Measurements from ENCODE around the gene TMX4.
A peak's percentile ranks its signal among the peaks of the same experiment; 100 is the strongest.
"Not testable (repeated sequence)": the region's sequence is repeated elsewhere in the genome, so short reads cannot be mapped to it uniquely, and the experiment has no call there.

Gene TMX4

DNA sequence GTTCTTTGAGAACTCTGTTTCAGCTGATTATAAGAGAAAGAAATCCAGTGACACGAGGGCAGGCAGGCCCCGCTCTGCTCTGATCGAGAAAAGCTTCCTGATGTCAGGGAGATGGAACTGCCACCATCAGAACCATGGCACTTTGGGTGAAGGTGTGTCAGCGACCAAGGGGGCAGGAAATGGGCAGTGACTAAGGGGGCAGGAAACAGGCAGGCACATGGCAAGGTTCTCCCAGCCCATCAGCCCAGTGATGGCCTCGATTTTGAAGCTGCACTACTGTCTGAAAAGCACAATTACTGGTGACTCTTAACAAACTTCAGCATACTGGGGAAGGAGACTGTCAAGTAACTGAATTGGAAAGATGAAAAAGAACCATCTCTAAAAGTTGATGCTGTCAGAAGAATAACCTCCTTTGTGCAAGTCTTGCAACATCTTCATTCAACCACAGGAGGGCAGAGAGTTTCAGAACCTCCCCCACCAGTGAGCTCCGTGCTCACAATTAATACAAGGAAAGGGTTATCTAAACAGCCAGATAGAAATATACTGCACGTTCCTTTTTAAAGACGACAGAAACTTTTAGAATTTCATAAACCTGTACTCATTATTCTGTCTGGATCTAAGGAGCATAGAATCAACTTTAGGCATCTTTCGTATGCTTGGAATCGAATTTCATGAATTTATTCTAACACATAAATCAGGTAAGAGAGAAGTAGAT lies 39.1 kb downstream of the TMX4 start:
- TF ChIP-seq SPI1 (IDR thresholded peaks at IDR 0.05; ENCODE audit: low read depth, low read length) (no peak), POLR2A (IDR thresholded peaks at IDR 0.05; ENCODE audit: low read depth, low read length) (no peak), POU2F2 (IDR thresholded peaks at IDR 0.05; ENCODE audit: low read depth, low read length) (no peak), PAX5 (IDR thresholded peaks at IDR 0.05; ENCODE audit: insufficient read depth, low read length, severe bottlenecking) (no peak), POLR2AphosphoS5 (IDR thresholded peaks at IDR 0.05; ENCODE audit: low read depth, low read length) (no peak), TAF1 (IDR thresholded peaks at IDR 0.05; ENCODE audit: low read depth, low read length) (no peak)
- DNase-seq (ENCODE audit: insufficient read length, low spot score) (peak; percentile 12), FAIRE-seq (peak; percentile 54)

DNA sequence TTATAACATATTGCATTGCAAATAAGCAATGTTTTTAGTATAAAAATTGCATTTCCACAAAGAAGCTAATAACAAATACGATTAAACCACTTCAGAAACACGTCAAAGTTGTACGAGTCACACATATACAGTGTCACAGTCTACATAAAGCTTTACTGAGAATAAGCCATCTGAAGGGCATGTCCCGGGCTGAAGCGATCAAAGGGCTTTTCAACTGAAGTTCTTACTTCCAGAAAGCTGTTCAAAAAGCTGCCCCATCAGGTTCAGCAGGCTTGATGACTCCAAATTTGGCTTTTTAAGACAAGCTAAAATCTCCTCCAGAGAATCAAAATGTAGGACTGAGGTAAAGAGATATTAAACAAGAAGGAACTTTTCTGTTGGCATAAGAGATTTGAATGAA lies 41.9 kb downstream of the TMX4 start:
- TF ChIP-seq TAF1 (IDR thresholded peaks at IDR 0.05; ENCODE audit: low read depth, low read length) (no peak), SPI1 (IDR thresholded peaks at IDR 0.05; ENCODE audit: low read depth, low read length) (no peak), POLR2A (IDR thresholded peaks at IDR 0.05; ENCODE audit: low read depth, low read length) (no peak), POU2F2 (IDR thresholded peaks at IDR 0.05; ENCODE audit: low read depth, low read length) (no peak), PAX5 (IDR thresholded peaks at IDR 0.05; ENCODE audit: insufficient read depth, low read length, severe bottlenecking) (no peak), POLR2AphosphoS5 (IDR thresholded peaks at IDR 0.05; ENCODE audit: low read depth, low read length) (no peak)
- DNase-seq (ENCODE audit: insufficient read length, low spot score) (no peak), FAIRE-seq (no peak)

DNA sequence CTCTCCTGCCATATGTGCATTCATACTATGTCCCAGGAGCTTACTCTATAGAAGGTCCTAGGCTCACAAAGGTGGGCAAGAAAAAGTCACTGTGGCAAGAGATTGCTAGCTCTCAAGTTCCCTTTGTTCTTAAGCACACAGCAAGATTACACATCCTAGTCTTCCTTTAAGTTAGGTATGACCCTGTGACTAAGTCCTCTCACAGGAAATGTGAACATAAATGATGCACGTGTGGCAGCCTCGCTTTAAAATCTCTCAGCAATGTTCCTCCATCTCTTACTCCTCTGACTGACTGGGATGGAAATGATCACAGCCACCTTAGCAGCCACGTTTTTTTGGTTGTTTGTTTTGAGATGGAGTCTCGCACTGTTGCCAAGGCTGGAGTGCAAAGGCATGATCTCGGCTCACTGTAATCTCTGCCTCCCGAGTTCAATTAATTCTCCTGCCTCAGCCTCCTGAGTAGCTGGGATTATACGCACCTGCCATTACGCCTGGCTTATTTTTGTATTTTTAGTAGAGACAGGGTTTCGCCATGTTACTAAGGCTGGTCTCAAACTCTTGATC lies 43.6 kb downstream of the TMX4 start:
- FAIRE-seq (no peak), DNase-seq (ENCODE audit: insufficient read length, low spot score) (no peak)
- TF ChIP-seq PAX5 (IDR thresholded peaks at IDR 0.05; ENCODE audit: insufficient read depth, low read length, severe bottlenecking), result no peak
- TF ChIP-seq POU2F2 (IDR thresholded peaks at IDR 0.05; ENCODE audit: low read depth, low read length), result no peak
- TF ChIP-seq POLR2AphosphoS5 (IDR thresholded peaks at IDR 0.05; ENCODE audit: low read depth, low read length), result no peak
- no peak for TF ChIP-seq POLR2A (IDR thresholded peaks at IDR 0.05; ENCODE audit: low read depth, low read length)
- no peak for TF ChIP-seq TAF1 (IDR thresholded peaks at IDR 0.05; ENCODE audit: low read depth, low read length)

DNA sequence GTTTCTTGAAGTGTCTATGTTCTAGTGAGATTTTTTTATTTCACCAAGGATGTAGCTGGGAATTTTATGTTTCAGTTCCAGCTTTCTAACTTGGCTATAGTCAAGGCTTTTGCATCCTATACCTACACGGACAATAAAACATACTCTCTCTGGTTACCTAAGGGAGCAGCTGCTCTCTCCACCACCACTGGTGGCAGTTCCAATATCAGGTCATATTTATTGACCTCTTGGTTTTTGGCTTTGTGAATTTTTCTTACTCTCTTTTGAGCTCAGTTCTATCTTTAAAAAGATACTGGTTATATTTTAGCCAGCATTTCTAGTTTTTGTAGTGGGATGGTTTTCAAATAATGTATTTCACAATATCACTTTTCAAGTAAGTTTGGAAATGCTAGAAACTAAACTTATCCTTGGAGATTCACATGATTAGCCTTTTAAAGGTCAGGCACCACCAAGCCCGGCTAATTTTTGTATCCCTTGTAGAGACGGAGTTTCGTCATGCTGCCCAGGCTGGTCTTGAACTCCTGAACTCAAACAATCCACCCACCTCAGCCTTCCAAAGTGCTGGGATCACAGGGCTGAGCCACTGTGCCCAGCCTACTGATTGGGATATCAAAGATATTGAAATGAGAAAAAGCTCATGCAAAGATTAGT lies 44.7 kb downstream of the TMX4 start:
- TF ChIP-seq POLR2AphosphoS5 (IDR thresholded peaks at IDR 0.05; ENCODE audit: low read depth, low read length) (no peak), TAF1 (IDR thresholded peaks at IDR 0.05; ENCODE audit: low read depth, low read length) (no peak), SPI1 (IDR thresholded peaks at IDR 0.05; ENCODE audit: low read depth, low read length) (no peak), POU2F2 (IDR thresholded peaks at IDR 0.05; ENCODE audit: low read depth, low read length) (no peak), PAX5 (IDR thresholded peaks at IDR 0.05; ENCODE audit: insufficient read depth, low read length, severe bottlenecking) (no peak)
- no peak for DNase-seq (ENCODE audit: insufficient read length, low spot score)
- FAIRE-seq, result no peak

DNA sequence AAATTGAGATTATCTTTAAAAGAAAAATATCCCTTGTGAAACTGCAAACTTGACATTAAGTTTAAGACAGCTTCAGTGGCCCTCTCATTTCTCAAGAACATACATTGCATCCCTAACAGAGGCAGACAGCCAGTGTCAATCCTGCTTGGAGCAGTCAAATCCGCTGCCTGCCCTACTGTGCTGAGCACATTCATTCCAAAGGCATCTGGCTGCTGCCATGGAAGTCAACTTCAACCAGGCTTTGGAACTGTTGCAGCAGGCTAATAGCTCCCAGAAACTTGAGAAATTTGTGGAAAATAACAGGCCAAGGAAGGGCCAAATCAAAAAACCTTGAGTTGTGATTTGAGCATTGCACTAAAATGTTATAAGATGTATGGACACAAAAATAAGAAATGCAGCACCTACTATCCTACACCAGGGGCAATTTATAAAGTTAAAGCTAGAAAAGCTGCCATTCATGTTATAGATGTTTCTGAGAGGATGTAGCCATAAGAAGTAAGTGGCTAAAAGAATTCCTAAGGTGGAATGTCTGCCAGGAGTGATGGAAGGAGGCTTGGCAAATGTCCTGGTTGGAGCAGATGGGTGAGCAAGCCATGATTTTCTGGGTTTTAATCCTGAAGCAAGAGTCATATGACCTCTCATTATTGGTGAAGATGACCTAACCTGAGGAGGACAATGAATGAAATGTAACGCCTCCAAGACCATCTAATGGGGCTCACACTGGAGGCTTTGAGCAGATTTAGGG lies 47.9 kb downstream of the TMX4 start:
- DNase-seq (ENCODE audit: insufficient read length, low spot score), result no peak
- no peak for FAIRE-seq
- TF ChIP-seq POLR2AphosphoS5 (IDR thresholded peaks at IDR 0.05; ENCODE audit: low read depth, low read length), result no peak
- TF ChIP-seq SPI1 (IDR thresholded peaks at IDR 0.05; ENCODE audit: low read depth, low read length), result no peak
- TF ChIP-seq POU2F2 (IDR thresholded peaks at IDR 0.05; ENCODE audit: low read depth, low read length), result no peak
- no peak for TF ChIP-seq TAF1 (IDR thresholded peaks at IDR 0.05; ENCODE audit: low read depth, low read length)
- no peak for TF ChIP-seq POLR2A (IDR thresholded peaks at IDR 0.05; ENCODE audit: low read depth, low read length)
- TF ChIP-seq PAX5 (IDR thresholded peaks at IDR 0.05; ENCODE audit: insufficient read depth, low read length, severe bottlenecking), result no peak

DNA sequence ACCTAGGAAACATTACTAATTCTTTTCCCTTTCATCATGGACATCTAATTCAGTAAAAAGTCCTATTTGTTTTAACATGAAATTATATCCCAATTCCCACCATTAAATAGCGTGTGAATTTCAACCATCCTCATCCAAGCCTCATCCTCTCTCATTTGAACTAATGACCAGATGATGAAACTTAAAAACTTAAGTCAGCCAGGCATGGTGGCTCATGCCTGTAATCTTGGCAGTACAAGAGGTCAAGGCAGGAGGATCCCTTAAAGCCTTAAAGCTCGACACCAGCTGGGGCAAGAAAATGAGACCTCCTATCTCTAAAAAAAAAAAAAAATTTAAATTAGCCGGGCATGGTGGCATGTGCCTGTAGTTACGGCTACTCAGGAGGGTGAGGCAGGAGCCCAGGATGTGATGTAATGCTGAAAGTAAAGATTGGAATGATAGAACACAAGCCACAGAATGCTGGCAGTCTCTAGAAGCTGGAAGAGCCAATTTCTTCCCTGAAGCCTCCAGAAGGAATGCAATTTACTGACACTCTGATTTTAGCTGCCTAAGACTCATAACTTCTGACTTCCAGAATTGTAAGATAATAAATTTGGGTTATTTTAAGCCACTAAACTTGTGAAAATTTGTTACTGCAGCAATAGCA lies 52.2 kb downstream of the TMX4 start:
- no peak for DNase-seq (ENCODE audit: insufficient read length, low spot score)
- TF ChIP-seq TAF1 (IDR thresholded peaks at IDR 0.05; ENCODE audit: low read depth, low read length) (no peak), POU2F2 (IDR thresholded peaks at IDR 0.05; ENCODE audit: low read depth, low read length) (no peak), POLR2A (IDR thresholded peaks at IDR 0.05; ENCODE audit: low read depth, low read length) (no peak), POLR2AphosphoS5 (IDR thresholded peaks at IDR 0.05; ENCODE audit: low read depth, low read length) (no peak), PAX5 (IDR thresholded peaks at IDR 0.05; ENCODE audit: insufficient read depth, low read length, severe bottlenecking) (no peak), SPI1 (IDR thresholded peaks at IDR 0.05; ENCODE audit: low read depth, low read length) (no peak)
- no peak for FAIRE-seq

DNA sequence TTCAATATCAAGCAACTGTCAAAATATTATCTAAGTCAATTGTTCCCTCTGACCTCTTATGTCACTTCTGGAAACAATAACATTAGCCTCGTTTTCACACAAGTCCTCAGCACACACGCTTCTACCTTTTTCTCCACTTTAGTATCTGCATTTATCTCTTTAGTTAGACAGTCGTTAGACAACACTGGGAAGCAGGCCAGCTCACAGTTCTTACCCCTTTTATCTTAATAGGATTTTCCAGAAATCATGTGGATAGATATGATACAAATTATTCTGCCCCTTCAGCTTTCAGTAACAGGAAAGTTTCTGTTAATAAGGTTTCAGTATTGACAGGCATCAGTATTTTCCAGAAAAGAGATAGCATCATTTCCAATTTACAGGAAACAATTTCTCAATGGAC lies 53.4 kb downstream of the TMX4 start:
- TF ChIP-seq SPI1 (IDR thresholded peaks at IDR 0.05; ENCODE audit: low read depth, low read length) (no peak), POLR2A (IDR thresholded peaks at IDR 0.05; ENCODE audit: low read depth, low read length) (no peak), POU2F2 (IDR thresholded peaks at IDR 0.05; ENCODE audit: low read depth, low read length) (no peak), POLR2AphosphoS5 (IDR thresholded peaks at IDR 0.05; ENCODE audit: low read depth, low read length) (no peak), PAX5 (IDR thresholded peaks at IDR 0.05; ENCODE audit: insufficient read depth, low read length, severe bottlenecking) (no peak), TAF1 (IDR thresholded peaks at IDR 0.05; ENCODE audit: low read depth, low read length) (no peak)
- DNase-seq (ENCODE audit: insufficient read length, low spot score) (no peak), FAIRE-seq (no peak)

DNA sequence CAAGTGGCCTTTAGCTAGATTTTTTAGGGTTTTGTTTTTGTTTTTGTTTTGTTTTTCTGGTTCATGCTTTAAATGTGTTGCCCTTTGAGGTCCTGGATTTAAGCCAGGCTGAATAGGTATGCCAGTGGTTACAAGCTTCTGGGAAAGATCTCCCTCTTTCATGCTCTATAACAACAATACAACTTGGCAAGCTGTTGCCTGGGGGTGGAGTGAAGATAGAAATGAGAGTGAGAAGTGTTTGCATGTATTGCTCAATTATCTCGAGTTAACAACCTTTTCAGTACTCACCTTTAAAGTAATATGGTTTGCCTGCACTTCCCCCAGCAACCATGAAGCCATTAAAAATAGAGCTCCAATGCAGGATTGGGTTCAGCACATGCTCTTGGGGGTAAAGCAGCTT lies 60.1 kb downstream of the TMX4 start:
- no peak for DNase-seq (ENCODE audit: insufficient read length, low spot score)
- FAIRE-seq, result no peak
- TF ChIP-seq PAX5 (IDR thresholded peaks at IDR 0.05; ENCODE audit: insufficient read depth, low read length, severe bottlenecking), result no peak
- TF ChIP-seq SPI1 (IDR thresholded peaks at IDR 0.05; ENCODE audit: low read depth, low read length), result no peak
- no peak for TF ChIP-seq POU2F2 (IDR thresholded peaks at IDR 0.05; ENCODE audit: low read depth, low read length)
- no peak for TF ChIP-seq TAF1 (IDR thresholded peaks at IDR 0.05; ENCODE audit: low read depth, low read length)
- no peak for TF ChIP-seq POLR2AphosphoS5 (IDR thresholded peaks at IDR 0.05; ENCODE audit: low read depth, low read length)
- no peak for TF ChIP-seq POLR2A (IDR thresholded peaks at IDR 0.05; ENCODE audit: low read depth, low read length)

DNA sequence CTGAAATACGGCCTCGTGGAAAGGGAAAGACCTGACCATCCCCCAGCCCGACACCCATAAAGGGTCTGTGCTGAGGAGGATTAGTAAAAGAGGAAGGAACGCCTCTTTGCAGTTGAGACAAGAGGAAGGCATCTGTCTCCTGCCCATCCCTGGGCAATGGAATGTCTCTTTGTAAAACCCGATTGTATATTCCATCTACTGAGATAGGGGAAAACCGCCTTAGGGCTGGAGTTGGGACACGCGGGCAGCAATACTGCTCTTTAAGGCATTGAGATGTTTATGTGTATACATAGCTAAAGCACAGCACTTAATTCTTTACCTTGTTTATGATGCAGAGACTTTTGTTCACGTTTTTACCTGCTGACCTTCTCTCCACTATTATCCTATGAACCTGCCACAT lies 63.0 kb downstream of the TMX4 start:
- DNase-seq (ENCODE audit: insufficient read length, low spot score), result not testable (repeated sequence)

More for the DNA sequence above, 63.0 kb downstream of the TMX4 start:
- not testable (repeated sequence) for FAIRE-seq
